Measurements from ENCODE around the gene WDFY3.

Gene WDFY3

GRCh38 chr4:84719115-84719514, 247.4 kb downstream of the WDFY3 start:
- Histone ChIP-seq H3K4me3 (ENCODE audit: low read depth, low read length, poor library complexity, severe bottlenecking) (no peak overlapping the region), H3K4me2 (ENCODE audit: low read length) (no peak overlapping the region), H3K27ac (ENCODE audit: low read depth, low read length, poor library complexity, severe bottlenecking) (no peak overlapping the region), H3K36me3 (ENCODE audit: insufficient read depth, low read length) (no peaks in the 10 kb centered on the region), H3K9ac (ENCODE audit: low read length) (no peak overlapping the region), H3K27me3 (ENCODE audit: insufficient read depth, low read length) (no peaks in the 10 kb centered on the region), H4K20me1 (ENCODE audit: insufficient read depth, low read length) (no peaks in the 10 kb centered on the region), H3K79me2 (ENCODE audit: insufficient read depth, low read length) (no peaks in the 10 kb centered on the region), H3F3A (ENCODE audit: insufficient read depth, low read length) (no peaks in the 10 kb centered on the region), H3K9me2 (ENCODE audit: low read depth, low read length) (no peaks in the 10 kb centered on the region), H2AFZ (ENCODE audit: low read length) (no peak overlapping the region), H3K9me3 (ENCODE audit: low read length) (no peaks in the 10 kb centered on the region), H3K4me1 (ENCODE audit: insufficient read depth, low read length, severe bottlenecking) (no peaks in the 10 kb centered on the region)
- no peak for TF ChIP-seq EZH2 (IDR thresholded peaks at IDR 0.05; ENCODE audit: borderline replicate concordance, low read length)
- TF ChIP-seq CTCF (IDR thresholded peaks at IDR 0.05; ENCODE audit: low read length), result no peak

GRCh38 chr4:84718699-84719098, 247.8 kb downstream of the WDFY3 start:
- Histone ChIP-seq H3K4me2 (ENCODE audit: low read length) (no peak overlapping the region), H3K9me3 (ENCODE audit: low read length) (no peaks in the 10 kb centered on the region), H2AFZ (ENCODE audit: low read length) (no peak overlapping the region), H3K79me2 (ENCODE audit: insufficient read depth, low read length) (no peaks in the 10 kb centered on the region), H3K9me2 (ENCODE audit: low read depth, low read length) (no peaks in the 10 kb centered on the region), H3K27ac (ENCODE audit: low read depth, low read length, poor library complexity, severe bottlenecking) (no peak overlapping the region), H3K9ac (ENCODE audit: low read length) (no peak overlapping the region), H3K36me3 (ENCODE audit: insufficient read depth, low read length) (no peaks in the 10 kb centered on the region), H3K4me3 (ENCODE audit: low read depth, low read length, poor library complexity, severe bottlenecking) (no peak overlapping the region), H3K27me3 (ENCODE audit: insufficient read depth, low read length) (no peaks in the 10 kb centered on the region), H3F3A (ENCODE audit: insufficient read depth, low read length) (no peaks in the 10 kb centered on the region), H3K4me1 (ENCODE audit: insufficient read depth, low read length, severe bottlenecking) (no peaks in the 10 kb centered on the region), H4K20me1 (ENCODE audit: insufficient read depth, low read length) (no peaks in the 10 kb centered on the region)
- no peak for TF ChIP-seq CTCF (IDR thresholded peaks at IDR 0.05; ENCODE audit: low read length)
- no peak for TF ChIP-seq EZH2 (IDR thresholded peaks at IDR 0.05; ENCODE audit: borderline replicate concordance, low read length)

- Histone ChIP-seq H3K4me2 (ENCODE audit: low read length) (no peak overlapping the region), H3K9me3 (ENCODE audit: low read length) (no peaks in the 10 kb centered on the region), H3K4me3 (ENCODE audit: low read depth, low read length, poor library complexity, severe bottlenecking) (no peak overlapping the region), H3K4me1 (ENCODE audit: insufficient read depth, low read length, severe bottlenecking) (no peaks in the 10 kb centered on the region), H3K9me2 (ENCODE audit: low read depth, low read length) (no peaks in the 10 kb centered on the region), H4K20me1 (ENCODE audit: insufficient read depth, low read length) (no peaks in the 10 kb centered on the region), H3K27me3 (ENCODE audit: insufficient read depth, low read length) (no peaks in the 10 kb centered on the region), H3K79me2 (ENCODE audit: insufficient read depth, low read length) (no peaks in the 10 kb centered on the region), H3K27ac (ENCODE audit: low read depth, low read length, poor library complexity, severe bottlenecking) (no peak overlapping the region), H3K36me3 (ENCODE audit: insufficient read depth, low read length) (no peaks in the 10 kb centered on the region), H3K9ac (ENCODE audit: low read length) (no peak overlapping the region), H2AFZ (ENCODE audit: low read length) (no peak overlapping the region), H3F3A (ENCODE audit: insufficient read depth, low read length) (no peaks in the 10 kb centered on the region)
- TF ChIP-seq EZH2 (IDR thresholded peaks at IDR 0.05; ENCODE audit: borderline replicate concordance, low read length) (no peak), CTCF (IDR thresholded peaks at IDR 0.05; ENCODE audit: low read length) (no peak)
Observed at GRCh38 chr4:84710548-84710947, 255.9 kb downstream of the WDFY3 start.
